Activated naive CD4-positive, alpha-beta T cell treated with anti-CD3 and anti-CD28 coated beads, Interleukin-2, amount 10 ng/mL, durations not matched to agents 7 days and 5 days (primary cell): ENCODE data around the gene DGKE.

ENCODE experiments used
- CTCF ChIA-PET: fragments of 350-600 bp; sonication (Branson Sonifier 250); formaldehyde crosslinking; loops from one replicate; lab custom pipeline; 2021; ENCODE audit warnings: antibody characterized with exemption; lab: Charles Lee
- DNase-seq: peaks from one replicate; pipeline ENCODE4 v3.0.0-alpha.2; 2020
- H3K27ac Mint-ChIP-seq: one replicate; pipeline ENCODE4 v1.8.0; 2021; ENCODE audit warnings: mild to moderate bottlenecking, moderate library complexity, mixed read lengths
- H3K27me3 Mint-ChIP-seq: one replicate; pipeline ENCODE4 v1.8.0; 2021; ENCODE audit warnings: mild to moderate bottlenecking, mixed read lengths
- H3K36me3 Mint-ChIP-seq: one replicate; pipeline ENCODE4 v1.8.0; 2021; ENCODE audit warnings: mixed read lengths
- H3K4me1 Mint-ChIP-seq: one replicate; pipeline ENCODE4 v1.8.0; 2021; ENCODE audit warnings: mixed read lengths
- H3K4me3 Mint-ChIP-seq: one replicate; pipeline ENCODE4 v1.8.0; 2021; ENCODE audit warnings: mild to moderate bottlenecking, moderate library complexity, mixed read lengths
- H3K9me3 Mint-ChIP-seq: one replicate; pipeline ENCODE4 v1.8.0; 2021; ENCODE audit warnings: mixed read lengths

DGKE gene

DNA sequence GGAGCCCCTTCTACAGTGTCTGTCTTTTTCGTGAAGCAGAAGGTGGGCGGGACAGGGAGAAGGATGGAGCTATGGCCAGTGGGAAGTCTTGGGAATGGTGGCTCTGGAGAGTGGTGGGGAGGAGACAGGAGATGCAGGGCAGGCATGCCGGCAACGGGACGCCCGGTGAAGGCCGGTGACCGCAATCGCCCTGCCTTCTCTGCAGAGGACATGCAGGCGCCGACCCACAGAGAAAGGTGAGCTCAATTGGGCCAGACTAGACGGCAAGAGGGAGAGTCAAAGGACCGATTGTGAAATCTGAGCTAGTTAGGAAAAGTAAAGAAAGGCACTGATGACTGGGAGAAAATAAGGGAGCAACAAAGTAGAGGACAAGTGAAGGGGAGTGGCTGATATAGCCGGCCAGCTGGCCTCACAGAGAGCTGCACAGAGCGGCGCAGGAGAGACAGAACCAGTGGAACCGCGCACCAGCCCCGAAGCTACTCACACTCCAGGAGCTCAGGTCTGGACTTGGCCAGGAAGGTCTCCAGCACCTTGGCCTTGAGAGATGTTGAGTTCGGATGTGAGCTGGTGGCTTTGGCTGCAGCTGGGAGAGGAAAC is 61.0 kb downstream of the DGKE start:
- Mint-ChIP-seq H3K27ac (no peak overlapping the region), H3K36me3 (peaks cover 82% of the 10 kb centered on the region), H3K9me3 (no peaks in the 10 kb centered on the region), H3K4me3 (no peak overlapping the region), H3K27me3 (no peaks in the 10 kb centered on the region), H3K4me1 (peaks cover 5% of the 10 kb centered on the region)
- CTCF ChIA-PET, result interaction anchor here (1.4 kb wide), 1 partner anchor 45 kb away, joined by 4 read pairs; no protein-coding TSS in a partner anchor
- no peak for DNase-seq

DNA sequence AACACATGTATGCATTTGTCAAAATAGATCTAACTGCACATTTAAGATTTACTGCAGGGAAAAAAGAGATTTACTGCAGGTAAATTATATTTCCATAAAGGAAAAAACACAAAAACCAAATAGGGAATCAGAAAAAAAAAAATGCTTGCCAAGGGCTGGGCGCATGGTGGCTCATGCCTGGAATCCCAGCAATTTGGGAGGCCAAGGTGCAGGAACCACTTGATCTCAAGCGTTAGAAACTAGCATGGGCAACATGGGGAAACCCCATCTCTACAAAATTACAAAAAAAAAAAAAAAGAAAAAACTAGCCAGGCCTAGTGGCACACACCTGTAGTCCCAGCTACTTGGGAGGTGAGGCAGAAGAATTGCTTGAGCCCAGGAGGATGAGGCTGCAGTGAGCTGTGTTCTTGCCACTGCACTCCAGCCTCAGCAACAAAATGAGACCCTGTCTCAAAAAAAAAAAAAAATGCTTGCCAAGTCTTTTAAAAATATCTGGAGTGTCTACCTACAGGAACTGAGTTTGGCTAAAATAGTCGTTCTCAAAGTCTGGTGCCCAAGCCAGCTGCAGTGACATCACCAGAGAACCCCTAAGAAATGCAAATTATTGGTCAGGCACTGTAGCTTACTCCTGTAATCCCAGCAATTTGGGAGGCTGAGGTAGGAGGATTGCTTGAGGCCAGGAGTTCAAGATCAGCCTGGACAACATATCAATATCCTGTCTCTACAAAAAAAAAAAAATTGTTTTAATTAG is 62.4 kb downstream of the DGKE start:
- CTCF ChIA-PET, result interaction anchor here (0.7 kb wide), 1 partner anchor 49 kb away, joined by 4 read pairs; no protein-coding TSS in a partner anchor
- DNase-seq, result no peak
- Mint-ChIP-seq H3K4me3 (no peak overlapping the region), H3K4me1 (peaks cover 5% of the 10 kb centered on the region), H3K9me3 (no peaks in the 10 kb centered on the region), H3K27me3 (no peaks in the 10 kb centered on the region), H3K36me3 (peaks cover 78% of the 10 kb centered on the region), H3K27ac (no peak overlapping the region)

DNA sequence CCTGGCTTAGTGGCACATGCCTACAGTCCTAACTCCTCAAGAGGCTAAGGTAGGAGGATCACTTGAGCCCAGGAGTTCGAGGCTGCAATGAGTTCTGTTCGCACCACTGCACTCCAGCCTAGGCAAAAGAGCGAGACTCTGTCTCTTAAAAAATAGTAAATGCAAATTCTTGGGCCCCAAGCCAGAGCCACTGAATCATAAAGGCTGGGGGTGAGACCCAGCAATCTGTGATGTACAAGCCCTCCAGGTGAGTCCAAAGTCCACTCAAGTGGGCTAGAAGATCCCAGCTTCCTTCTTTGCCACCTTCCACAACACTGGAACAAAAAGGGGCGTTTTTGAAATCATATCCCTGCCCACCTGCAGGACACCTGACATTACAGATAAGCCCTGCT is 63.0 kb downstream of the DGKE start:
- Mint-ChIP-seq H3K27me3 (no peaks in the 10 kb centered on the region), H3K9me3 (no peaks in the 10 kb centered on the region), H3K4me3 (no peak overlapping the region), H3K4me1 (peaks cover 5% of the 10 kb centered on the region), H3K27ac (no peak overlapping the region), H3K36me3 (peaks cover 77% of the 10 kb centered on the region)
- CTCF ChIA-PET, result interaction anchor here (0.7 kb wide), 1 partner anchor 49 kb away, joined by 4 read pairs; no protein-coding TSS in a partner anchor
- DNase-seq, result no peak

DNA sequence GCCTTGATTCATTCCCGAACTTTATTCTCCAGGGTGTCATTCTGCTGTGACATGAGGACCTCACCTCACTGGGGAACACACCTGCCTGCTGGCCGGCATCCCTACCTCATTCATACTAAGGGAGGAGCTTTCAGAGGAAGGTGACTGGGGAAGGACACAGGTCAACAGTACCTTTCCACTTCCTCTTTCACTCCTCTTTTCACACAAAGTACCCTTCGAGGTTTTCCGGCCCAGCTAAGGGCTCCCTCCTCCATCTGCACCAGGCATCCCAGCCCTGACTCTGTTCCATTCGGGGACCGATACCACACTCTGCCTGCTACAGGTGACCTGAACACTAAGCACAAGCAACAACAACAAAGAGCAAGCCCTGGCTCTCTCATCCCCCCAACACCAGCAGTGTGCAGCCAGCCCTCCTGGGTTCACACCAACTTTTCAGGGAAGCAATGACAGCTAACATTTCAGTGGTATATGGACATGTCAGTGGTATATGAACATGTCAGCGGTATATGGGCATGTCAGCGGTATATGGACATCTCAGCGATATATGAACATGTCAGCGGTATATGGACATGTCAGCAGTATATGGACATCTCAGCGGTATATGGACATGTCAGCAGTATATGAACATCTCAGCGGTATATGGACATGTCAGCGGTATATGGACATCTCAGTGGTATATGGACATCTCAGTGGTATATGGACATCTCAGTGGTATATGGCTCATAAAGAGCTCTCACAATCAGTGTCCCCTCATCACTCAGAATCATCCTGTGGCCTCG is 63.9 kb downstream of the DGKE start:
- Mint-ChIP-seq H3K27me3 (no peaks in the 10 kb centered on the region), H3K27ac (no peak overlapping the region), H3K36me3 (peaks cover 78% of the 10 kb centered on the region), H3K9me3 (no peaks in the 10 kb centered on the region), H3K4me1 (peaks cover 5% of the 10 kb centered on the region), H3K4me3 (no peak overlapping the region)
- CTCF ChIA-PET, result no interaction called here
- DNase-seq, result no peak

DNA sequence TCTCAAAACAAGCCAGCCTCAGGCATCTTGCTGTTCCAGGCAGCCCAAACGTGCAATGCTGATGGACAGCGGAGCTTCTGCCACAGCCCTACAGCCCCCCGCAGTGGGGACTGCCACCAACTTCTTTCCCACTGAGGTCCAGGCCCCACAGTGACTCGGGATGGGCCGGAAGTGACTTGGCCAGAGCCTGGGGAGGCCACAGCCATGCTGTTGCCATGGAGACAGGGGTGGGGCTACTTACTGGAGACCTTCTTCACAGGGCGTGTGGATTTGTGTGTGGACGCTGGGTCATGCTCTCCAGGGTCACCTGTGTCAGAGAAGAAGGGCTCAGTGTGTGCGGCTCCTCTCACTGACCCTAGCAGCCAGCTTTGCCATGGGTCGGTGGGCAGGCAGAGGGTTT is 64.9 kb downstream of the DGKE start:
- Mint-ChIP-seq H3K4me1 (peaks cover 5% of the 10 kb centered on the region), H3K4me3 (no peak overlapping the region), H3K36me3 (peaks cover 75% of the 10 kb centered on the region), H3K9me3 (no peaks in the 10 kb centered on the region), H3K27me3 (no peaks in the 10 kb centered on the region), H3K27ac (no peak overlapping the region)
- CTCF ChIA-PET, result no interaction called here
- DNase-seq, result no peak

DNA sequence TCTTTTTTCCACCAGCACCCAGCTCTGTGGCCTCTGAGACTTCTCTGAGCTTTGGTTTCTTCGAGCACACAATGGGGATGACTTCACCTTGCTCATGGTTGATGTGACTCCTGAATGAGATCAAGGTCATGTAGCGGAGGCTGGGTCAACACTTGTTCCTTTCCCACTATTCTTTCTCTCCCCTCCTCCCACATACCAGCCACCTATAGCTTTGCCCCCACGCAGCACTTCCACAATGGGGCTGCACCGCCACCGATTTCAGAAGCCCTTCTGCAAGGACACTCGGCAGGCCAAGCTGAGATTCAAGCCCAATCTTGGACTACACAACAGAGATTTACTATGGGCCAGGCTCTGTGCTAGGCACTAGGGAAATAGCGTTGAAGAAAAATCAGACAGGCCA is 65.5 kb downstream of the DGKE start:
- H3K27ac Mint-ChIP-seq, result no peak overlapping the region
- CTCF ChIA-PET, result interaction anchor here (1.0 kb wide), 1 partner anchor 9 kb away, joined by 3 read pairs; no protein-coding TSS in a partner anchor
- peaks cover 75% of the 10 kb centered on the region for H3K36me3 Mint-ChIP-seq
- no peaks in the 10 kb centered on the region for H3K9me3 Mint-ChIP-seq
- no peak for DNase-seq
- H3K4me3 Mint-ChIP-seq, result no peak overlapping the region
- H3K4me1 Mint-ChIP-seq, result peaks cover 5% of the 10 kb centered on the region
- H3K27me3 Mint-ChIP-seq, result no peaks in the 10 kb centered on the region

DNA sequence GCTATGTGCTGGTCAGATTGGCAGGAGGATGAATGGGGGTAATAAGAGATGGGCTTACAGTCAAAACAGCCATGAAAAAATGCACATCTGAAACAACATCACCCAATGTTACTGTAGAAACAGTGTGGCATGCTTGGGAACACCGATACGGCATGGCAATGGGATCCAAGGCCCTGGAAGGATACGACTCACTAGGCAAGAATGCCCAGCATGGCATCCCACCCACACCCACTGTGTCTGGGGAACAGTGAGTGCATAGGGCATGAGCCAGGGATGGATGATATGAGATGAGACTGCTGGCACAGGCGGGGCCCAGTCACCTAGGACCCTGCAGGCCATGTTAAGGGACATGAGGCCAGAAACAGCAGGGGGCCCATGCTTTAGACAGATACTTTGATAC is 68.4 kb downstream of the DGKE start:
- CTCF ChIA-PET, result interaction anchor here (0.6 to 1.8 kb wide), 3 partner anchors 10 to 94 kb away, joined by 3 to 5 read pairs (median 4); no protein-coding TSS in a partner anchor
- Mint-ChIP-seq H3K36me3 (peaks cover 77% of the 10 kb centered on the region), H3K9me3 (no peaks in the 10 kb centered on the region), H3K4me1 (peaks cover 16% of the 10 kb centered on the region), H3K27ac (no peak overlapping the region), H3K27me3 (no peaks in the 10 kb centered on the region), H3K4me3 (no peak overlapping the region)
- no peak for DNase-seq

DNA sequence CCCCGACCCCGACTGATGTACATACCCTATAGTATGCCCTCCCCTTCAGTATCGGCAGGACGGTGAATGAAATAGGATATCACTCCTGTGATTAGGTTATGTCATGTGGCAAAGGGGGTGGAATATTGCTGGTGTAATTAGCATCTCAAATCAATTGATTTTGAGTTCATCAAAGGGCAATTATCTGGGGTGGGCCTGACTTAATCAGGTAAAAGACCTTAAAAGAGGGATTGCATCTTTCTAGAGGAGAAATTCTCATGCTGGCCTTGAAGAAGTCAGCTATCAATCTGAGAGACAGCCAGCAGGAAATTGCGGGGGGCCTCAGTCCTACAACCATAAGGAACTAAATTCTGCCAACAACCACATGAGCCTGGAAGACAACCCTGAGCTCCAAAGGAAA is 69.6 kb downstream of the DGKE start:
- CTCF ChIA-PET, result interaction anchor here (1.1 to 1.8 kb wide), 3 partner anchors 9 to 36 kb away, joined by 3 to 5 read pairs (median 4); no protein-coding TSS in a partner anchor
- H3K4me1 Mint-ChIP-seq, result peaks cover 24% of the 10 kb centered on the region
- H3K9me3 Mint-ChIP-seq, result no peaks in the 10 kb centered on the region
- no peaks in the 10 kb centered on the region for H3K27me3 Mint-ChIP-seq
- DNase-seq, result no peak
- no peak overlapping the region for H3K27ac Mint-ChIP-seq
- H3K36me3 Mint-ChIP-seq, result peaks cover 77% of the 10 kb centered on the region
- no peak overlapping the region for H3K4me3 Mint-ChIP-seq

DNA sequence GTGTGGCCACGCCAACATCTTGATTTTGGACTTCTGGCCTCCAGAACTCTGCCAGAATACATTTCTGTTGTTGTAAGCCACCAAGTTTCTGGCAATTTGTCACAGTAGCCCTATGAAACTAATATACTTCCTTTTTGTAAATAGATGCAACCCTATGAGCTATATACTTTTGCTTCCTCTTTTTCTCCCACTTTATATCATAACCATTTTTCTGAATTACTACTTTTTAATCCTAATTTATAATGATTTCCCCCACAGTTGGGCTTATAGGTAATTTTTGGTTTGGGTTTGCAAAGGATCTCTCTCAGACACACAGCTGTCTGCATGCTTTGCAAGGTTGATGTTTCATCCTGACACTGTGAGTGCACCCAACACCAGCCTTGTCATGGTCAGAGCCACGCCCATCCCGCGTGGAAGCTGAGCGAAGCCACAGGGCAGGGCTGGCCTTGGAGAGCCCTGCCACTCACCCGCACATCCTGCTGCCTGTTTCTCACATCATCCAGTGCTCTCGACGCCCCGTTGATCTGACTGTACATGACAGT is 74.1 kb downstream of the DGKE start:
- no peaks in the 10 kb centered on the region for H3K27me3 Mint-ChIP-seq
- H3K4me1 Mint-ChIP-seq, result peaks cover 57% of the 10 kb centered on the region
- CTCF ChIA-PET, result no interaction called here
- H3K27ac Mint-ChIP-seq, result peak overlapping the region; percentile 86
- H3K36me3 Mint-ChIP-seq, result peaks cover 69% of the 10 kb centered on the region
- peak; percentile 68 for DNase-seq
- no peak overlapping the region for H3K4me3 Mint-ChIP-seq
- no peaks in the 10 kb centered on the region for H3K9me3 Mint-ChIP-seq

DNA sequence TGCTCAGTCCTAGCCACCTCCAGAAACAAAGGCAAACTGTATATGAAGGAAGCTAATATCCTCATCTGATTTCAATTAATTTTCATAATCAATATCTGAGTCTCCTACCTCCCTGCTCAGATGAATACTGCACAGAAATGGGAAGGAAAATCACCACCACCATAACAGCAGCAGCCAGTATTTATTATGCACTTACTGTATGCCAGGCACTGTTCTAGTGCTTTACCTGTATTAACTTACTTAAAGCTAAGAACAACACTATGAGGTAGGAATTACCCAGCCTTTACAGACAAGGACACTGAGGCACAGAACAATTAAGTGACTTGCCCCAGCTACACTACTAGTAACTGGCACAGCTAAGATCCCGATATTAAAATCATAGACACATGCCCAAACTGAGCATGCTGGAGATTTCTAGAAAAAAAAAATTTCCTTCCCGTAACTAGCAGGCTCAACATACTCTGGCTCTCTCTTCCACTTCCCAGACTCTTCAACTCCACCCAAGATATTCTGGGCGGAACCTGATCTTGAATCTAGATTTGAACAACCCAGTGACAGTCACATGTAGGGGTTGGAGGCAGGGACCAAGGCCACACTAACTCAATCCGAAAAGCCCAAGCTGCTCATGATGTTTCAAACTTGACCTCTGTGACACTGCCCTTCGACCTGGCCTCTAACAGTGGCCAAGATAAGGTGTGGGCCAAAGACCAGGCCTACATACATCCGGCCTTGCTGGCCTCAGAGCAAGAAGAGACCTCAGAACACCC is 76.0 kb downstream of the DGKE start:
- Mint-ChIP-seq H3K4me3 (peak overlapping the region; percentile 88), H3K27ac (peak overlapping the region; percentile 68), H3K4me1 (peaks cover 62% of the 10 kb centered on the region), H3K36me3 (peaks cover 56% of the 10 kb centered on the region), H3K27me3 (no peaks in the 10 kb centered on the region), H3K9me3 (no peaks in the 10 kb centered on the region)
- CTCF ChIA-PET, result interaction anchor here (0.8 to 2.4 kb wide), 2 partner anchors 30 to 88 kb away, joined by 3 to 16 read pairs; no protein-coding TSS in a partner anchor
- no peak for DNase-seq

DNA sequence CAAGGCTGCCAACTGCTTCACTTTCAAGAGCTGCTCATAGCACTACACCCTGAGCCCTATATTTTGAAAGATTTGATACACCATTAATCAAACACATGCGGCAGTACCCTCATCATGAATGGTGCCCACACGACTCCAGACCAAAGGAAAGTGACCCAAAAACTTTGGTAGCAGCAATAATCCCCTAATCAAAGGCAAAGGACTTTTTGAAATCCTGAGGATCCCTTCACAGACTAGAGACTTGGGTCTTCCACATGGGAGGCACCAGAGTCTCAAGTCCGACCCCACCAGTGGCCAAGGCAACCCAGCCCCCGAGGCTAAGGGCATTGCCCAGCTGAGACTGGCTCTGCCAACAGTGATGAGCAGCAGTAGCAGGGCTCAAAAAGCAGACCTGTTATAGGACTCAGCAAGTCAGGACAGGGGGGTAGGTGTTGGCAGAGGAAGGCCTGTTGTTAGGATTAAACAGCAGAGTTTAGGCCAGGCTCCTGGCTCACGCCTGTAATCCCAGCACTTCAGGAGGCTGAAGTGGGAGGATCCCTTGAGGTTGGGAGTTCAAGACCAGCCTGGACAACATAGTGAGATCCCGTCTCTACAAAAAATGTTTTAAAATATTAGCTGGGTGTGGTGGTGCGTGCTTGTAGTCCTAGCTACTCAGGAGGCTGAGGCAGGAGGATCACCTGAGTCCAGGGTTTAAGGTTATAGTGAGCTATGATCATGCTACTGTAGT is 76.7 kb downstream of the DGKE start:
- Mint-ChIP-seq H3K4me1 (peaks cover 69% of the 10 kb centered on the region), H3K9me3 (no peaks in the 10 kb centered on the region), H3K27ac (peak overlapping the region; percentile 68), H3K36me3 (peaks cover 54% of the 10 kb centered on the region), H3K4me3 (peak overlapping the region; percentile 88), H3K27me3 (no peaks in the 10 kb centered on the region)
- CTCF ChIA-PET, result interaction anchor here (0.8 to 2.4 kb wide), 2 partner anchors 29 to 89 kb away, joined by 3 to 16 read pairs; no protein-coding TSS in a partner anchor
- no peak for DNase-seq

DNA sequence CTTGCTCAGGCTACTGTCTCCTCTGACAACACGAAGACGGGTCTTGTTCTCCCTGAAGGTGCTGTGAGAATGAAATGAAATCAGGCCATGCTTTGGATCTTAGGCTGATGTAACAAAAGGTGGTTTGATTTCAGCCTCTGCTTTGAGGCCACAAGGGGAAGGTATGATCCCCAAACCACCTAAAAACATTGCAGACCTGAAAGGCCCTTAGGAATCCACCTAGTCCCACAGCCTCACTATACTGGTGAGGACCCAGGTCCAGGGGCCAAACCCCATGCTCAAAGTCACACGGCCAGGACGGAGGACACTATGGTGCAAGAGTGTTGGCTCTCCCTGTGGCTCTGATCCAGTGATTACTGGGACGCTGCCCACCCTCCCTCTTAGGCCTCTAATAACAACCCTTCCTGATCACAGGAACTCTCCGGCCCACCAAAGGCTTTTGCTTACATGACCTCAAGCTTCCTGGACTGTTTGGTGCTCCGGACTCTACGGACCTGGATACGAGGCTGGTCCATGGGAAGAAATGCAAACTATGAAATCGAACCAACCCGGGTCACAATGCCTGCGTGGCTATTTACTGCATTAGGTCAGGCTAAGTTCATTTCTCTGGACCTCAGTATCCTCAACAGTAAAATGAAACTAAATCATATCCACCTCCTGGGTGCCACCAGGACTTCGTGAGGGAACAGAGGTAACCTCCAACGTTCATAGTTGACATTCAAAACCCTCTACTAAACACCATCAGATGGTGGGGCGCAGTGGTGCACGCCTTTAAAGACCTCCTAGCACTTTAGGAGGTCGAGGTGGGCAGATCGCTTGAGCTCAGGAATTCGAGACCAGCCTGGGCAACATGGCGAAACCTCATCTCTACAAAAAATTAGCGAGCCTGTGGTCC is 78.4 kb downstream of the DGKE start:
- CTCF ChIA-PET, result interaction anchor here (0.8 to 1.4 kb wide), 2 partner anchors 9 to 27 kb away, joined by 3 to 4 read pairs; no protein-coding TSS in a partner anchor
- Mint-ChIP-seq H3K9me3 (peaks cover 6% of the 10 kb centered on the region), H3K4me3 (peak overlapping the region; percentile 88), H3K27ac (peak overlapping the region; percentile 93), H3K4me1 (peaks cover 69% of the 10 kb centered on the region), H3K36me3 (peaks cover 46% of the 10 kb centered on the region), H3K27me3 (no peaks in the 10 kb centered on the region)
- no peak for DNase-seq
